MM.1S (cell line): ENCODE measurements around the gene CHMP5.

ENCODE experiments used
- DNase-seq: peaks from one replicate; pipeline ENCODE4 v3.0.0-alpha.2; 2015
- H2AFZ ChIP-seq: fragments of 300-600 bp; sonication (generic); 2 replicates; pipeline ENCODE4 v1.6.0; 2016; ENCODE audit warnings: antibody characterized with exemption, low read length
- H3F3A ChIP-seq: fragments of 300-600 bp; sonication (generic); 2 replicates; pipeline ENCODE4 v1.6.1; 2016; ENCODE audit warnings: mild to moderate bottlenecking, antibody characterized with exemption, low read length, moderate library complexity, mixed read lengths; ENCODE audit not compliant: insufficient read depth
- H3K27ac ChIP-seq: fragments of 300-600 bp; sonication (generic); 2 replicates; pipeline ENCODE4 v1.5.1; 2016; ENCODE audit warnings: mild to moderate bottlenecking, low read length
- H3K27me3 ChIP-seq: fragments of 300-600 bp; sonication (generic); replicated peaks from 2 replicates; pipeline ENCODE4 v1.6.0; 2016; ENCODE audit warnings: low read length; ENCODE audit not compliant: insufficient read depth
- H3K36me3 ChIP-seq: fragments of 300-600 bp; sonication (generic); replicated peaks from 2 replicates; pipeline ENCODE4 v1.6.1; 2016; ENCODE audit warnings: mild to moderate bottlenecking, low read length, mixed read lengths; ENCODE audit not compliant: insufficient read depth
- H3K4me1 ChIP-seq: fragments of 300-600 bp; sonication (generic); 2 replicates; pipeline ENCODE4 v1.6.1; 2016; ENCODE audit warnings: low read length, mixed read lengths
- H3K4me2 ChIP-seq: fragments of 300-600 bp; sonication (generic); 2 replicates; pipeline ENCODE4 v1.6.0; 2016; ENCODE audit warnings: low read depth, low read length
- H3K4me3 ChIP-seq: fragments of 300-600 bp; sonication (generic); 2 replicates; pipeline ENCODE4 v1.5.1; 2016; ENCODE audit warnings: low read length, mixed read lengths
- H3K79me2 ChIP-seq: fragments of 300-600 bp; sonication (generic); 2 replicates; pipeline ENCODE4 v1.6.1; 2016; ENCODE audit warnings: mixed run types, low read length, mixed read lengths
- H3K9ac ChIP-seq: fragments of 300-600 bp; sonication (generic); 2 replicates; pipeline ENCODE4 v1.6.1; 2016; ENCODE audit warnings: low read length, mixed read lengths
- H3K9me2 ChIP-seq: fragments of 300-600 bp; sonication (generic); replicated peaks from 2 replicates; pipeline ENCODE4 v1.6.1; 2016; ENCODE audit warnings: mild to moderate bottlenecking, low read length, mixed read lengths; ENCODE audit not compliant: insufficient read depth
- H3K9me3 ChIP-seq: fragments of 300-600 bp; sonication (generic); replicated peaks from 2 replicates; pipeline ENCODE4 v1.6.1; 2016; ENCODE audit warnings: mild to moderate bottlenecking, low read length, mixed read lengths; ENCODE audit not compliant: insufficient read depth
- H4K20me1 ChIP-seq: fragments of 300-600 bp; sonication (generic); 2 replicates; pipeline ENCODE4 v1.6.1; 2016; ENCODE audit warnings: mild to moderate bottlenecking, low read length, moderate library complexity, mixed read lengths; ENCODE audit not compliant: insufficient read depth
- CTCF ChIP-seq: fragments of 300-600 bp; sonication (generic); IDR thresholded peaks from 2 replicates; pipeline ENCODE4 v1.5.1; 2016; ENCODE audit warnings: antibody characterized with exemption, low read length, mixed read lengths
- EZH2 ChIP-seq: fragments of 300-600 bp; sonication (generic); optimal IDR thresholded peaks from 2 replicates; pipeline ENCODE3; 2017; ENCODE audit warnings: low read depth, mild to moderate bottlenecking, antibody characterized with exemption, low read length, mixed read lengths
- EZH2phosphoT487 ChIP-seq: fragments of 300-600 bp; sonication (generic); IDR thresholded peaks from 2 replicates; pipeline ENCODE4 v1.6.1; 2018; ENCODE audit warnings: antibody characterized with exemption, low read length

The CHMP5 gene

DNA sequence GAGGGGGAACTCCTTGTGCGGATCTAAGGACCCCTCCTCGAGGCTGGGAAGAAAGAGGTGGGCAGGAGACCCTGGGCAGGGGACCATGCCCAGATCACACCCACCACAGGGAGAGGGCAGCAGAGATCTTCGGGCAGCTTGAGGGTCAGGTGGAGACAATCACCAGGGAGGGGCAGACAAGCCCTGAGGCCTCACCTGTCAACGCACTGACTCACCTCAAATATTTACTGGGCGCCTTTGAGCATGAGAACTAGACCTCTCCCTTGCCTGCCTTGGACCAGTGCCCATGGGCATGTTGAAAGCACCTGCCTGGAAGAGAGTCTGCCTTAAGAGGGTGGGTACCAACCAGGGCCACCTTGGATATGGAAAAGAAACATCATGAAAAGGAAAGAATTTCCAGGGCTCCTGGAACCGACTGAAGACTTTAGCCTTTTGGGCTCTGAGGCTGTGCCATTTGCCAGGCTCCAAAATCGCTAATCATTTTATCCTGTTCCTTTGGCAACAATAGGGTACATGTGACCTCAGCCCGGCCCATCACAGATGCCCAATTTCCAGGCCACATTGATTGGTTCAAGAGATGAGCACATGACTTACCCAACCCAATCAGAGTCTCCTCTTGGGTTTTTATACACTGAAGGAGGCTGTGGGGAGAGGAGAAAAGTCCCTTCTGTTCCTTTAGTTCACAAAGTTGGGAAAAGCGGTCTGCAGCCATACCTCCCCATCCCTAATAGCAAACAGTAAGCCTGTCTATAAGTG is 35.3 kb upstream of the CHMP5 start:
- no peak overlapping the region for H3K9ac ChIP-seq
- H3K27me3 ChIP-seq = no peaks in the 10 kb centered on the region
- no peaks in the 10 kb centered on the region for H3K9me2 ChIP-seq
- no peak for TF ChIP-seq EZH2phosphoT487
- TF ChIP-seq EZH2 = no peak
- no peak for TF ChIP-seq CTCF
- no peak overlapping the region for H3K4me2 ChIP-seq
- peaks cover 4% of the 10 kb centered on the region; the same call in 1 of the 2 replicates for H3K4me1 ChIP-seq
- no peak overlapping the region for H3K4me3 ChIP-seq
- H3K36me3 ChIP-seq = no peaks in the 10 kb centered on the region
- no peaks in the 10 kb centered on the region for H3F3A ChIP-seq
- DNase-seq = peak; percentile 6
- no peaks in the 10 kb centered on the region for H3K9me3 ChIP-seq
- H4K20me1 ChIP-seq = no peaks in the 10 kb centered on the region
- no peak overlapping the region for H2AFZ ChIP-seq
- no peak overlapping the region for H3K27ac ChIP-seq
- H3K79me2 ChIP-seq = no peaks in the 10 kb centered on the region

DNA sequence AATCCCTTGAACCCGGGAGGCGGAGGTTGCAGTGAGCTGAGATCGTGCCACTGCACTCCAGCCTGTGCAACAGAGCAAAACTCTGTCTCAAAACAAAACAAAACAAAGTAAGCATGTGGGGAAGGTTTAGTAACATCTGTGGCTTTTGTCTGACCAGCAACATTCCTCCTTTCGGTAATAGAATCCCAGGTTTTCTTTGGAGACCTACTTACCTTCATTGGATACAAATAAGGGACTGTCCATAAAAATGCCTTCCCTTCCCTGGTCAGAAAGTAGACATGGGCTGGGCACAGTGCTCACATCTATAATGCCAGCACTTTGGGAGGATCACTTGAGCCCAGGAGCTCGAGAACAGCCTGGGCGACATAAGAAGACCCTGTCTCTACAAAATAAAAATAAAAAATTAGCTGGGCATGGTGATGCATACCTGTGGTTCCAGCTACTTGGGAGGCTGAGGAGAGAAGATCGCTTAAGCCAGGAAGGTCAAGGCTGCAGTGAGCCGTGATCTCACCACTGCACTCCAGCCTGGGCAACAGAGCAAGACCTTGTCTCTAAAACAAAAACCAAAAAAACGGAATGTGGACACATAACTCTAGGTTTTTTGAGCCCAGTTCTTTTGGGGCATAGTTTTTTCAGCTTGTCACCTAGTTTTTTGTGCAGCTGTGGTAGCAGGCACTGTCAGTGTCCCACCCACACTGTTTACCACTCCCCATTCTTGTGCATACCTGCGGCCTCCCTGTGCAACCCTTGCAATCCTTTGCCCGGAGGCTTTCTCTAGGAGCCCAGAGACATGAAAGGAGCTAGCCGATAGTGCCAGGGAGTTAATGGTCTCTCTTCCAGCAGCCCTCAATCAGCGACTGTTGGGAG is 33.9 kb upstream of the CHMP5 start:
- Histone ChIP-seq H3K4me2 (no peak overlapping the region), H3K9me3 (no peaks in the 10 kb centered on the region), H4K20me1 (no peaks in the 10 kb centered on the region), H3K4me1 (no peaks in the 10 kb centered on the region), H3K9me2 (no peaks in the 10 kb centered on the region), H3K4me3 (no peak overlapping the region), H3K9ac (no peak overlapping the region), H3K79me2 (no peaks in the 10 kb centered on the region), H2AFZ (no peak overlapping the region), H3F3A (no peaks in the 10 kb centered on the region), H3K36me3 (no peaks in the 10 kb centered on the region), H3K27ac (no peak overlapping the region), H3K27me3 (no peaks in the 10 kb centered on the region)
- peak; percentile 0 for DNase-seq
- TF ChIP-seq EZH2phosphoT487 = no peak
- TF ChIP-seq EZH2 = no peak
- TF ChIP-seq CTCF = no peak

- no peak overlapping the region for H3K9ac ChIP-seq
- no peak overlapping the region for H3K27ac ChIP-seq
- no peak for DNase-seq
- no peaks in the 10 kb centered on the region for H3K9me2 ChIP-seq
- H3K36me3 ChIP-seq = no peaks in the 10 kb centered on the region
- no peaks in the 10 kb centered on the region for H3F3A ChIP-seq
- no peak overlapping the region for H3K4me2 ChIP-seq
- H3K4me1 ChIP-seq = no peaks in the 10 kb centered on the region
- H3K27me3 ChIP-seq = no peaks in the 10 kb centered on the region
- no peaks in the 10 kb centered on the region for H4K20me1 ChIP-seq
- no peaks in the 10 kb centered on the region for H3K9me3 ChIP-seq
- TF ChIP-seq EZH2 = no peak
- no peak for TF ChIP-seq CTCF
- no peak for TF ChIP-seq EZH2phosphoT487
- no peak overlapping the region for H2AFZ ChIP-seq
- H3K79me2 ChIP-seq = no peaks in the 10 kb centered on the region
- no peak overlapping the region for H3K4me3 ChIP-seq
Measured at GRCh38 chr9:33231623-33231942, 33.3 kb upstream of the CHMP5 start.
